ENCODE data around the gene CASK.

DNA sequence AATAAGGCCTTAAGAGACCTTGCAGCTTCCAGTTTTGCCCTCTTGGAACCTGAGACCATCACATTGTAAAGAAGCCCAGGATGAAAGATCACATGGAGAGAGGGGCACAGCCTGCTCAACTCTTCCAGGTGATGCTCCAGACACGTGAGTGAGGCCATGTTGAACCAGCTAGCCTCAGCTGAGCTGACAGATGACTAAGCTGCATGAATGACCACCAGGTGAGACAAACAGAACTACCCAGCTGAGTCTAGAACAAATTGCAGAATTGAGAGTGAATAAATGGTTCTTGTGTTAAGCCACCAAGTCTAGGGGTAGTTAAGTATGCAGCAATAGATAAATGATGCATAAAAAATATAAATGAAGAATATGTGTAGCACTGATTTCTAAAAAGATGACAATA is 216.1 kb downstream of the CASK start:
- TF ChIP-seq POLR2A (IDR thresholded peaks at IDR 0.05; ENCODE audit: low read depth) (no peak), EP300 (IDR thresholded peaks at IDR 0.05) (no peak), POLR2AphosphoS5 (IDR thresholded peaks at IDR 0.05) (no peak)
- TF ChIP-seq, protein P1, sequence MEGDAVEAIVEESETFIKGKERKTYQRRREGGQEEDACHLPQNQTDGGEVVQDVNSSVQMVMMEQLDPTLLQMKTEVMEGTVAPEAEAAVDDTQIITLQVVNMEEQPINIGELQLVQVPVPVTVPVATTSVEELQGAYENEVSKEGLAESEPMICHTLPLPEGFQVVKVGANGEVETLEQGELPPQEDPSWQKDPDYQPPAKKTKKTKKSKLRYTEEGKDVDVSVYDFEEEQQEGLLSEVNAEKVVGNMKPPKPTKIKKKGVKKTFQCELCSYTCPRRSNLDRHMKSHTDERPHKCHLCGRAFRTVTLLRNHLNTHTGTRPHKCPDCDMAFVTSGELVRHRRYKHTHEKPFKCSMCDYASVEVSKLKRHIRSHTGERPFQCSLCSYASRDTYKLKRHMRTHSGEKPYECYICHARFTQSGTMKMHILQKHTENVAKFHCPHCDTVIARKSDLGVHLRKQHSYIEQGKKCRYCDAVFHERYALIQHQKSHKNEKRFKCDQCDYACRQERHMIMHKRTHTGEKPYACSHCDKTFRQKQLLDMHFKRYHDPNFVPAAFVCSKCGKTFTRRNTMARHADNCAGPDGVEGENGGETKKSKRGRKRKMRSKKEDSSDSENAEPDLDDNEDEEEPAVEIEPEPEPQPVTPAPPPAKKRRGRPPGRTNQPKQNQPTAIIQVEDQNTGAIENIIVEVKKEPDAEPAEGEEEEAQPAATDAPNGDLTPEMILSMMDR (IDR thresholded peaks at IDR 0.05): no peak
